Spinal cord (tissue), 10 donors: ENCODE data around the gene WBP1. TPM values are rescaled to one million over a fixed set of nuclear protein-coding genes. Genes with fewer than 3 reads are reported as not detected.
A peak's percentile ranks its signal among the peaks of the same experiment; 100 is the strongest.

Source experiments
- DNase-seq, 6 donors: peaks; one replicate each; pipeline versions ENCODE4 v3.0.0 to v3.0.0-alpha.2; 2013 to 2015; ENCODE audit warnings: low spot score in 6 of 6, low read depth in 4 of 6
- H3K27ac ChIP-seq: one replicate; pipeline ENCODE4 v1.5.1; 2013; ENCODE audit warnings: low read depth, low read length, control low read depth
- H3K27me3 ChIP-seq: one replicate; pipeline ENCODE4 v1.6.1; 2013; ENCODE audit warnings: low read length; ENCODE audit not compliant: control insufficient read depth, insufficient read depth
- H3K36me3 ChIP-seq: one replicate; pipeline ENCODE4 v1.6.1; 2013; ENCODE audit warnings: low read length; ENCODE audit not compliant: control insufficient read depth, insufficient read depth
- H3K4me1 ChIP-seq: one replicate; pipeline ENCODE4 v1.6.1; 2013; ENCODE audit warnings: low read length; ENCODE audit not compliant: control insufficient read depth, insufficient read depth
- H3K4me3 ChIP-seq: one replicate; pipeline ENCODE4 v1.5.1; 2013; ENCODE audit warnings: low read depth, low read length, control low read depth
- H3K9me3 ChIP-seq: one replicate; pipeline ENCODE4 v1.6.1; 2013; ENCODE audit warnings: low read length; ENCODE audit not compliant: control insufficient read depth, insufficient read depth
- WGBS: methylation state at CpG from one replicate; pipeline ENCODE4 v1.1.5; 2013; ENCODE audit warnings: missing lambda C conversion rate; ENCODE audit not compliant: insufficient coverage; 5-methylcytosine and 5-hydroxymethylcytosine counted together
- polyA plus RNA-seq, 2 donors: library from polyadenylated mRNA; unstranded; fragments of 120-200 nt; gene quantifications; one replicate each; pipeline ENCODE4 v1.2.1, GENCODE V29; 2013; ENCODE audit not compliant: insufficient read length in 2 of 2
- total RNA-seq, 2 donors: library from RNA; depleted of rRNA in 1 of 2; stranded (reverse); fragments of 120-200 nt in 1 of 2; fragments of >200 nt in 1 of 2; gene quantifications; one replicate each; pipeline versions ENCODE4 v1.2.3 to v1.2.4, GENCODE V29; 2013 to 2014
- donor health status: healthy.

The WBP1 gene
- total and polyA plus RNA-seq, 4 donors: 25.8 to 140 (median 98.2) TPM

GRCh38 chr2:74426181-74426758, 32.0 kb upstream of the WBP1 start:
- Histone ChIP-seq H3K4me3 (no peak overlapping the region), H3K9me3 (no peaks in the 10 kb centered on the region), H3K27me3 (no peaks in the 10 kb centered on the region), H3K27ac (no peak overlapping the region), H3K4me1 (peaks cover 17% of the 10 kb centered on the region), H3K36me3 (peaks cover 57% of the 10 kb centered on the region)
- no peak for DNase-seq
- 96% methylated on average over 4 of the region's 14 CpGs for WGBS

DNA sequence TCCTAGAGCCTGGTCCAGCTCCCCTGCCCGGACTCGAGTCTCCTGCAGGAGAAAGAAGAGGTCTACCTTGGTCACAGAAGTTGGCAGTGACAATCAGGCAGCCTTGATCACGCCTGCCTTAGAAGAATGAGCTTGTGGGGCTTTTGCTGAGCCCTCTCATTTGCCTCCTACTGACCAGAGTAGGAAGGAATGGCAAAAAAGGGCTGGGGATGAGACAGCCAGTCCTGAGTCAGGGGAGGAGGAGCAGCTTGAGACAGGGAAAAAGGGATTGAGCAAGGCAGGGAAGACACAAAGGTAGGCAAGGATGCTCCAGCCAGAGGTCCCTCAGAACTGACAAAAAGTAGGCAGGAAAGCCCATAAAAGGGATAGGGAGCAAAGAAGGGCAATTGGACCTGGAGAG, 30.7 kb upstream of the WBP1 start:
- H3K27ac ChIP-seq: no peak overlapping the region
- no peak for DNase-seq
- H3K27me3 ChIP-seq: no peaks in the 10 kb centered on the region
- 95% methylated on average over 3 of the region's 3 CpGs for WGBS
- no peaks in the 10 kb centered on the region for H3K9me3 ChIP-seq
- H3K36me3 ChIP-seq: peaks cover 66% of the 10 kb centered on the region
- no peak overlapping the region for H3K4me3 ChIP-seq
- peaks cover 7% of the 10 kb centered on the region for H3K4me1 ChIP-seq

- peaks cover 4% of the 10 kb centered on the region for H3K4me1 ChIP-seq
- 69% methylated on average over 3 of the region's 5 CpGs for WGBS
- no peaks in the 10 kb centered on the region for H3K27me3 ChIP-seq
- no peak overlapping the region for H3K4me3 ChIP-seq
- DNase-seq: no peak
- H3K9me3 ChIP-seq: no peaks in the 10 kb centered on the region
- H3K27ac ChIP-seq: no peak overlapping the region
- H3K36me3 ChIP-seq: peaks cover 68% of the 10 kb centered on the region
Observed at GRCh38 chr2:74428675-74429074, 29.6 kb upstream of the WBP1 start.

DNA sequence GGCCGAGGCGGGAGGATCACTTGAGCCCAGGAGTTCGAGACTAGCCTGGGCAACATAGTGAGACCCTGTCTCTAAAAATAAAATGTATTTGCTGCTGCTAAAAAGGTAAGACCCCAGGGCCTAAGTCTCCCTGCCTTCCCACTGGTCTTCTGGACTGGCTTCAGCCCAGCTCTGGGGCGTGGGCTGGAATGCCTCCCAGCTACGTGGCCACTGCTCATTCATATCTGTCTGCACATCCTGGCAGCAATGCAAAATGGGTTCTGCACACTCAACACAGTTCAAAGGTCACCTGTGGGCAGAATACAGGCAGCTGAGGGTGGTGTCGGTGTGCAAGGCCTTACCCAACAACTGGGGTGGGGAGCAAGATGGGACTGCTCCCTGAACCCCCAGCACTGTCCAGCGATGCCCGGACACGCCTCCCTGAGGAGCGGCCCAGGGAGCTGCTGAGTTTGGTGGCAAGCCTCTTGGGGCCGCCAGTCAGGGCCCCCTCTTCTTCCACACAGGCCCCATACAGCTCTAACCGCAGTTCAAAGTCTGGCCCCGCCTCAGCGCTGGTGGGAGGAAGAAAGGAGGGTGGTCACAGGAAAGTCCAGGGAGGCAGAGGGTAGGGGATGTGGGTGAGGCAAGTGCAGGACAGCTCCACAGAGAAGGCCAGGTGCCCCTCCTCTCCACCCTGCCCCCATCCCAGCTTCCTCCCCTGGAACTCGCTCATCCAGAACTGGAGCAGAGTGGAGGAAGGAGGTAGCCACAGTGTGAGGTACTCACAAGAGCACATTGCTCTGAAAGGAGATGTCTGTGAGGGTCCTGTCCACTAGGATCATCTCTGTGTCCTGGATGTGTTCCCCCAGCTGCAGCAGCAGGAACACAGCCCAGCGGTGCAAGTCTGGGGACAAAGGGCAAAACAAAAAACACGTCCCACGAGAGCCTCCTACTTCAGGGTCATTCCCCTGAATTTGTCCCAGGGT, 28.5 kb upstream of the WBP1 start:
- no peak for DNase-seq
- Histone ChIP-seq H3K27me3 (no peaks in the 10 kb centered on the region), H3K27ac (no peak overlapping the region), H3K36me3 (peaks cover 64% of the 10 kb centered on the region), H3K4me3 (no peak overlapping the region), H3K4me1 (peaks cover 4% of the 10 kb centered on the region), H3K9me3 (no peaks in the 10 kb centered on the region)
- WGBS: 92% methylated on average over 12 of the region's 18 CpGs

DNA sequence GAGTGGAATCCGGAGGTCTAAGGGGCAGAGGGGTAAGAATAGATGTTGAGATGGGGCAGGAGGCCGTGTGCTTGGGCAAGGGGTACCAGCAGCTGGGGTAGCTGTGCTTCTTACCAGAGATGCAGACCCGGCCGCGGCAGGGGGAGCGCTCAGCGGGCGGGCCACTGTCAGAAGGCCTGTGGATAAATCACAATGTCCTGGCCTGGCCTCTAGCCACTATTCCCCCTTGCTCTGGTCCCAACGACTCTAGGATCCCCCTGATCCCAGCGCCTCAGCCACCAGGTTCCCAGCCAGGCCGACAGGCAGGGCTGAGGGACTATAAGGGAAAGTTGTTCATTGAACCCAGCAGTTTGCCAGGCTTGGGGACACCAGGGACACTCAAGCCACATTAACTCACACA, 27.7 kb upstream of the WBP1 start:
- no peak overlapping the region for H3K4me3 ChIP-seq
- H3K27ac ChIP-seq: no peak overlapping the region
- H3K27me3 ChIP-seq: no peaks in the 10 kb centered on the region
- H3K4me1 ChIP-seq: peaks cover 4% of the 10 kb centered on the region
- H3K9me3 ChIP-seq: no peaks in the 10 kb centered on the region
- WGBS: 79% methylated on average over 11 of the region's 11 CpGs
- DNase-seq: no peak
- H3K36me3 ChIP-seq: peaks cover 57% of the 10 kb centered on the region

- Histone ChIP-seq H3K4me3 (peak overlapping the region; percentile 63), H3K4me1 (peaks cover 44% of the 10 kb centered on the region), H3K9me3 (no peaks in the 10 kb centered on the region), H3K27me3 (peaks cover 25% of the 10 kb centered on the region), H3K27ac (peak overlapping the region; percentile 10), H3K36me3 (peaks cover 18% of the 10 kb centered on the region)
- WGBS: 39% methylated on average over 33 of the region's 43 CpGs
- no peak for DNase-seq
Observed at GRCh38 chr2:74436111-74436805, 22.0 kb upstream of the WBP1 start.

GRCh38 chr2:74436848-74437695, 21.2 kb upstream of the WBP1 start:
- no peak for DNase-seq
- Histone ChIP-seq H3K27me3 (peaks cover 33% of the 10 kb centered on the region), H3K36me3 (peaks cover 14% of the 10 kb centered on the region), H3K4me1 (peaks cover 51% of the 10 kb centered on the region), H3K27ac (peak overlapping the region; percentile 10), H3K4me3 (peak overlapping the region; percentile 63), H3K9me3 (no peaks in the 10 kb centered on the region)
- 43% methylated on average over 3 of the region's 6 CpGs for WGBS

DNA sequence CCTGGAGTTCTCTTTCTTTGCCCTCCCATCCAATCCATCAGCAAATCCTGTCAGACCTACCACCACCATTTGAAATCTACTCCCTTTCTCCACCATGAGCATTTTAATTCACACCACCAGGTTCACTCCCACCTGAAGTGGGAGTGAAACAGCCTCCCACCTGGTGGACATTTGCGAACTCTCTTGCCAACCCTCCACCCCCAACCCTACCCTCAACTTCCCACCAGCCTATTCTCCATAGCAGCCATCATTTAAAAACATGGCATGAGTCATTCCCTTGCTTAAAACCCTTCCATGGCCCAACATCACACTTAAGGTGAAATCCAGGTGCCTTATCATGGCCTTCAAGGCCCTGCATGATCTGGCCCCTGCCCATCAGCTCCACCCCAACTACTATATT, 20.0 kb upstream of the WBP1 start:
- peaks cover 7% of the 10 kb centered on the region for H3K36me3 ChIP-seq
- no peak for DNase-seq
- peak overlapping the region; percentile 98 for H3K27ac ChIP-seq
- peaks cover 54% of the 10 kb centered on the region for H3K4me1 ChIP-seq
- H3K4me3 ChIP-seq: peak overlapping the region; percentile 63
- peaks cover 43% of the 10 kb centered on the region for H3K27me3 ChIP-seq
- no peaks in the 10 kb centered on the region for H3K9me3 ChIP-seq
- 92% methylated on average over 1 of the region's 1 CpG for WGBS

GRCh38 chr2:74439373-74439772, 18.9 kb upstream of the WBP1 start:
- Histone ChIP-seq H3K36me3 (peaks cover 7% of the 10 kb centered on the region), H3K4me3 (peak overlapping the region; percentile 63), H3K27me3 (peaks cover 45% of the 10 kb centered on the region), H3K9me3 (no peaks in the 10 kb centered on the region), H3K27ac (peak overlapping the region; percentile 98), H3K4me1 (peaks cover 54% of the 10 kb centered on the region)
- no peak for DNase-seq
- 40% methylated on average over 3 of the region's 3 CpGs for WGBS
